IPS-20b (cell line): ENCODE data around the gene NTHL1.
"Not testable (repeated sequence)": the region's sequence is repeated elsewhere in the genome, so short reads cannot be mapped to it uniquely, and the experiment has no call there.

Experiments used
- H3K27ac ChIP-seq: one replicate; pipeline ENCODE4 v1.5.1; 2013; ENCODE audit warnings: low read length
- H3K27me3 ChIP-seq: 2 replicates; pipeline ENCODE4 v1.6.1; 2013; ENCODE audit warnings: mild to moderate bottlenecking, low read length, inconsistent platforms; ENCODE audit not compliant: insufficient read depth
- H3K36me3 ChIP-seq: 2 replicates; pipeline ENCODE4 v1.6.1; 2013; ENCODE audit warnings: low read depth, mild to moderate bottlenecking, inconsistent platforms, low read length, moderate library complexity; ENCODE audit not compliant: insufficient read depth
- H3K4me1 ChIP-seq: 2 replicates; pipeline ENCODE4 v1.6.1; 2013; ENCODE audit warnings: mild to moderate bottlenecking, control low read depth, inconsistent platforms, low read length, moderate library complexity; ENCODE audit not compliant: insufficient read depth
- H3K4me3 ChIP-seq: 2 replicates; pipeline ENCODE4 v1.5.1; 2013; ENCODE audit warnings: mild to moderate bottlenecking, low read length, inconsistent platforms
- H3K9ac ChIP-seq: 2 replicates; pipeline ENCODE4 v1.6.1; 2013; ENCODE audit warnings: low read depth, mild to moderate bottlenecking, inconsistent platforms, low read length, moderate library complexity
- H3K9me3 ChIP-seq: 2 replicates; pipeline ENCODE4 v1.6.1; 2013; ENCODE audit warnings: mild to moderate bottlenecking, low read depth, low read length, inconsistent platforms; ENCODE audit not compliant: insufficient read depth

The NTHL1 gene

GRCh38 chr16:2037115-2037514 lies 10.5 kb downstream of the NTHL1 start:
- Histone ChIP-seq H3K9ac (no peak overlapping the region), H3K36me3 (no peaks in the 10 kb centered on the region), H3K27me3 (no peaks in the 10 kb centered on the region), H3K4me3 (no peak overlapping the region), H3K27ac (no peak overlapping the region), H3K9me3 (no peaks in the 10 kb centered on the region), H3K4me1 (no peaks in the 10 kb centered on the region)

GRCh38 chr16:2036200-2036966 lies 11.3 kb downstream of the NTHL1 start:
- no peaks in the 10 kb centered on the region for H3K36me3 ChIP-seq
- no peaks in the 10 kb centered on the region for H3K27me3 ChIP-seq
- H3K4me3 ChIP-seq = no peak overlapping the region
- no peak overlapping the region for H3K27ac ChIP-seq
- H3K9me3 ChIP-seq = no peaks in the 10 kb centered on the region
- no peak overlapping the region for H3K9ac ChIP-seq
- H3K4me1 ChIP-seq = no peaks in the 10 kb centered on the region

- H3K36me3 ChIP-seq = no peaks in the 10 kb centered on the region
- H3K4me3 ChIP-seq = no peak overlapping the region
- H3K9me3 ChIP-seq = no peaks in the 10 kb centered on the region
- no peak overlapping the region for H3K27ac ChIP-seq
- no peaks in the 10 kb centered on the region for H3K27me3 ChIP-seq
- no peak overlapping the region for H3K9ac ChIP-seq
- no peaks in the 10 kb centered on the region for H3K4me1 ChIP-seq
Observed at GRCh38 chr16:2035431-2036199, 12.0 kb downstream of the NTHL1 start.

- no peak overlapping the region for H3K27ac ChIP-seq
- no peaks in the 10 kb centered on the region for H3K27me3 ChIP-seq
- no peaks in the 10 kb centered on the region for H3K36me3 ChIP-seq
- H3K9ac ChIP-seq = no peak overlapping the region
- no peaks in the 10 kb centered on the region for H3K4me1 ChIP-seq
- no peak overlapping the region for H3K4me3 ChIP-seq
- H3K9me3 ChIP-seq = no peaks in the 10 kb centered on the region
Observed at GRCh38 chr16:2034696-2035430, 12.8 kb downstream of the NTHL1 start.

GRCh38 chr16:2033909-2034695 lies 13.5 kb downstream of the NTHL1 start:
- H3K4me1 ChIP-seq, H3K9ac ChIP-seq, H3K27me3 ChIP-seq, H3K27ac ChIP-seq, H3K9me3 ChIP-seq, H3K4me3 ChIP-seq, H3K36me3 ChIP-seq: not testable (repeated sequence)

GRCh38 chr16:2033057-2033908 lies 14.4 kb downstream of the NTHL1 start:
- no peaks in the 10 kb centered on the region for H3K4me1 ChIP-seq
- H3K9ac ChIP-seq = no peak overlapping the region
- H3K27ac ChIP-seq = no peak overlapping the region

GRCh38 chr16:2032285-2033056 lies 15.2 kb downstream of the NTHL1 start:
- no peaks in the 10 kb centered on the region for H3K36me3 ChIP-seq
- no peak overlapping the region for H3K4me3 ChIP-seq
- no peaks in the 10 kb centered on the region for H3K9me3 ChIP-seq
- H3K27me3 ChIP-seq = peaks cover 12% of the 10 kb centered on the region
- H3K27ac ChIP-seq = no peak overlapping the region
- H3K9ac ChIP-seq = no peak overlapping the region
- no peaks in the 10 kb centered on the region for H3K4me1 ChIP-seq

More at GRCh38 chr16:2033057-2033908, 14.4 kb downstream of the NTHL1 start:
- no peaks in the 10 kb centered on the region for H3K36me3 ChIP-seq
- no peaks in the 10 kb centered on the region for H3K9me3 ChIP-seq
- H3K27me3 ChIP-seq = peaks cover 4% of the 10 kb centered on the region; the same call in 1 of the 2 replicates
- no peak overlapping the region for H3K4me3 ChIP-seq

- Histone ChIP-seq H3K9me3 (no peaks in the 10 kb centered on the region), H3K4me3 (no peak overlapping the region), H3K27ac (no peak overlapping the region), H3K9ac (no peak overlapping the region), H3K4me1 (no peaks in the 10 kb centered on the region), H3K36me3 (no peaks in the 10 kb centered on the region), H3K27me3 (peaks cover 22% of the 10 kb centered on the region)
Observed at GRCh38 chr16:2031081-2031577, 16.5 kb downstream of the NTHL1 start.

- H3K27ac ChIP-seq = no peak overlapping the region
- no peaks in the 10 kb centered on the region for H3K9me3 ChIP-seq
- no peak overlapping the region for H3K4me3 ChIP-seq
- H3K9ac ChIP-seq = no peak overlapping the region
- H3K27me3 ChIP-seq = peaks cover 31% of the 10 kb centered on the region
- H3K4me1 ChIP-seq = no peaks in the 10 kb centered on the region
- H3K36me3 ChIP-seq = no peaks in the 10 kb centered on the region
Observed at GRCh38 chr16:2030036-2030435, 17.6 kb downstream of the NTHL1 start.

GRCh38 chr16:2029350-2029749 lies 18.3 kb downstream of the NTHL1 start:
- Histone ChIP-seq H3K27me3 (peaks cover 35% of the 10 kb centered on the region), H3K4me1 (no peaks in the 10 kb centered on the region), H3K27ac (no peak overlapping the region), H3K4me3 (no peak overlapping the region), H3K9me3 (no peaks in the 10 kb centered on the region), H3K9ac (no peak overlapping the region), H3K36me3 (no peaks in the 10 kb centered on the region)
